GM19043 (cell line): ENCODE results near the gene TRIM2.

ENCODE experiments used
- ATAC-seq: cut with Tn5 transposase; IDR thresholded peaks from one replicate; pipeline ENCODE4 v1.9.1; 2021; ENCODE audit warnings: low read depth; ENCODE audit not compliant: unreplicated experiment

TRIM2 gene

DNA sequence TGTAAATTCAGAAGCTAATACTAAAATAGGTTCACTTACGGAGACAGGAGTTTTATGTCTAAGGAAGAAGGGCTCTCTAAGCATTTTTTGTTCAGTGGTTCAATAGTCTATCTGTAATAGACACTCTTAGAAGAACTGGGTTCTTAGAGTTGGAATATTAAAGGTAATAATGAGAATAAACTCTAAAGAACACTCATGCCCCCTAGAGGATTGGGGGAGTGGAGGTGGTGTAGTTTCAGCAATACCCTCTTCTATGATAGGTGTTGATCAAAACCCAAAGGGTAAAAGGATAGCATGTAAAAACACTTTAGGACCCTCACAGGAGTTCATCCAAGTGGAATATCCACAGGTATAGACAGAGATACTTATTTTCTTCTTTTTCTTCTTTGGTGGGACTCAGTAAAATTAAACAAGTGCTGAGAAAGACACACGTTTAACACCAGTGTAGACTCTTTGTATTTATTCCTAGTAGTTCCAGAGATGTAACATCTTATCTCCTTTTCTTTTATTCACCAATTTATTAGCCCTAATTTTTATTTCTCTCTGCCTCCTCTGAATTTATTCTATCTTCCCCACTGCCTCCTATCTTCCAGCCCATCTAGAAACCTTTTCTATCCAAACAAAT is 114.6 kb downstream of the TRIM2 start:
- ATAC-seq = peak; percentile 66

DNA sequence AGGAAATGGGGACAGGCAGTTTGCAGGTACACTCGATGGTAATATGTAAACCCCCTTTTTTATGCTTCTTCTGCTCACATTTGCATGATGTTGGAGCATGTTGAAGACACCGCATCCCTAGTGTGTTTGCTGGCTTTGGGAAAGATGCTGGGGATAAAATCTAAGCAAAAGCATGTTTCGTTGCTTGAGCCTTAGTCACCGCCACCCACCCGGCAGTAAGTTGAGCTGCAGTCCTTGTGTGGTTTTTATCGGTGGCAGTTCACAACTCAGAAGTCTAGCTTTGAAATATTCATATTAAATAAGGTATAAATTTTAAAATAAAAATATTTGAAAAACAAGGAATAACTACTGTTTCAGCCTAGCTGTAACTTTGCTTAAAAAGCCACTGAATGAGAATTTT is 118.5 kb downstream of the TRIM2 start:
- ATAC-seq = no peak

- ATAC-seq = no peak
Measured at GRCh38 chr4:153324046-153324445, 119.8 kb downstream of the TRIM2 start.

- no peak for ATAC-seq
Measured at GRCh38 chr4:153325558-153325957, 121.3 kb downstream of the TRIM2 start.

DNA sequence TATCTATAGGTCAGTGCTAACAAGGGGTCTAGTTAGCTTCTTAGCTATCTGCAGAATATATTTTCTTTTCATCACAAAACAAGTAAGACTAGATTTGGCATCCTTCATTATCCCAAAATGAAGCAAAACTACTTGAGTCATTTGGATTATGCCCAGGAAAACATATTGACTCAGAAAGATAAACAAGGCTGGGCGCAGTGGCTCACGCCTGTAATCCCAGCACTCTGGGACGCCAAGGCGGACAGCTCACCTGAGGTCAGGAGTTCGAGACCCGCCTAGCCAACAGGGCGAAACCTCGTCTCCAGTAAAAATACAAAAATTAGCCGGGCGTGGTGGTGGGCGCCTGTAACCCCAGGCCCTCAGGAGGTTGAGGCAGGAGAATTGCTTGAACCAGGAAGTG is 122.3 kb downstream of the TRIM2 start:
- ATAC-seq = no peak

- ATAC-seq = no peak
Measured at GRCh38 chr4:153327247-153327646, 123.0 kb downstream of the TRIM2 start.

GRCh38 chr4:153332936-153333335 is 128.7 kb downstream of the TRIM2 start:
- no peak for ATAC-seq

- no peak for ATAC-seq
Measured at GRCh38 chr4:153333874-153334273, 129.6 kb downstream of the TRIM2 start.

DNA sequence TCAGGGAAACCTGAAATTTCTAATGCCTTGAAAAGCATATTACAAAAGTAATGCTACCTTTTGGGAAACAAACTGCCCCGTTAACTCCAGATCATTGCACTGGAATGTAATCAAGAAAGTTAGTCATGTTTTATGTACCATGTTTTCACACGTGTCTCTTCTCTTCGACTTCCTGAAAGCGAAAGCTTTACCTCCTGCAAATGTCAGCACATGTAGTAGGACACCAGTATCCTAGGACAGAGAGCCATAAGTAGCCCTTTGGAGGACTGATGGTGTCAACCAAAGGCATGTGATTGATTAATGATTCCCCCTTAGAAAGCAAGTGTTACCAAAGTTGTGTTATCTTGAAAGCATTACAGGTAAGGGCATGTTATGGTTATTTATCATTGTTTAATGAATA is 131.4 kb downstream of the TRIM2 start:
- ATAC-seq = no peak

DNA sequence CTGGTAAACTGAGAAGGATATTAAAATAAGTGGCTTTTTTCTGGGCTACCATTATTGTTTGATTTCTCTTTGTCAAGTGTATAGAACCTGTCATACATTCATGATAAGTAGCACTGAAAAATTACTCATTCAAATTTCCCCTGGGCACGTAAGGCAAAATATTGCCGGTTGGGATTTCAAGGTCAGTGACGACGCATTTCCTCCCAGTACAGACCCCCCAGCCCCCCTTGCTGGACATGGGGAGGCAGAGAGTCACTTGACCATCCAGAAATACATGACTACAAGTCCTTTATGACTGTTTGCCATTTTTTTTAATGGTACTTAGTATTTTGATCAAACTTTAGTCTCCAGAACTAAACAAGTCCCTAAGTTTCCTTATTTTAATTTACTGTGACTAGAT is 133.4 kb downstream of the TRIM2 start:
- no peak for ATAC-seq

GRCh38 chr4:153341575-153342090 is 137.4 kb downstream of the TRIM2 start:
- no peak for ATAC-seq

GRCh38 chr4:153342751-153343552 is 138.7 kb downstream of the TRIM2 start:
- ATAC-seq = no peak

DNA sequence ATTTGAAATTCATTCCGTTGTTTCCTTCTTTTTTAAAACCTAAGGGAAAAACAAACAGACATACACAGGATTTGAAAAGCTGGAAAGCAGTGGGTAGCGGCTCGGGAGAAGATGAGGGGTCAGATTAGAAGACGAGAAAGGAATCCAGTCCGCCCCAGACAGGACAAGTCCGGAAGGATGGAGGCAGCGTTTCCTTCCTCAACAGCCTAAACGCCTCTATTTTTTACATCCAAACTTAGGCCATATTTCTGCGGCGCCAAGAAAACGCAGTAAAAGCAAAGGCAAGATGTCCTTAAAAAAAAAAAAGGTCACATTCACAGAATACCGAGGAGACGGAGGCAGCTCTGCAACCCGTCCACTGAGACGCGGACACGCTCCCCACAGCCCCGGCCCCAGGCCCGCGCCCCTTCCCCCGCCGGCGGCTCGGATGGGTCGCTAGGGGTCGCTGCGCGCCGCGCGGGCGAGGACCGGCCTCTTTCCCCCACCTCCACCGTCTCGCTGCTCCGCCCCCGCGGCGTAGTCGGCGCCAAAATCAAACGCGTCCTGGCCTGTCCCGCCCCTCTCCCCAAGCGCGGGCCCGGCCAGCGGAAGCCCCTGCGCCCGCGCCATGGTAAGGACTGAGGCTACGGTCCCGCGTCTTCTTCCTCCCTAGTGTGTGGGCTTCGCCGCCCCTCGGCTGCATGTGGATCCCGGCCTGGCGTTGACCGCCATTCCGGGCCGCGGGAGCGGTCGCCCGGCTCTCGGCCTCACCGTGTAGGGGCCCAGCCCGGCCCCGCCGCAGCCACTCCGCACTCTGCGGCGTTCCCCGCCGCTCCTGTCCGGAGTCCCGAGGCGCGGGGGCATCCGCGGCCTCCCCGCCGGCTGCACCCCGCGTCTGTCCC is 140.1 kb downstream of the TRIM2 start, which contains the start of gene MND1:
MND1 (plus strand) TSS at position 558 of the 881 bp plus-strand sequence; CDS start at position 608, 50 bp downstream.
- peak; percentile 72 for ATAC-seq

- peak; percentile 40 for ATAC-seq
Measured at GRCh38 chr4:153345012-153345981, 141.1 kb downstream of the TRIM2 start.

DNA sequence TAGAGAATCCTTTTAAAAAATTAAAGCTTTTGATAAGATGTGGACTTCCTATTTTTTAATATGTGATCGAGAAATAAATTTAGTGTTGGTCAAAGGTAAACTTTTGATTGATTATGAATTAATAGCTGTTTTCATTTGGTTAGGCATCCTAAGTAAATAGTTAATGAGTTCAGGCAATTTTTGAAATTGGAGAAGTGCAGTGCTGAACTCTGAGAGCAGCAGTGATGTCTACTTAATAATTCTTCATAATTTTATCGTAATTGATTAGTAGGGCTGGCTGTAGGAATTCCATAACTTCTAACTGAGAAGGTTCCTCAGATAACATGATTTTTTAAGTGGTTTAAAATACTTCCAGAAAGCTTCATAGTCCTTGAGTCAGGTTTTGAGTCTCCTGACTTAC is 141.8 kb downstream of the TRIM2 start:
- ATAC-seq = no peak

GRCh38 chr4:153346563-153346962 is 142.3 kb downstream of the TRIM2 start:
- ATAC-seq = no peak

DNA sequence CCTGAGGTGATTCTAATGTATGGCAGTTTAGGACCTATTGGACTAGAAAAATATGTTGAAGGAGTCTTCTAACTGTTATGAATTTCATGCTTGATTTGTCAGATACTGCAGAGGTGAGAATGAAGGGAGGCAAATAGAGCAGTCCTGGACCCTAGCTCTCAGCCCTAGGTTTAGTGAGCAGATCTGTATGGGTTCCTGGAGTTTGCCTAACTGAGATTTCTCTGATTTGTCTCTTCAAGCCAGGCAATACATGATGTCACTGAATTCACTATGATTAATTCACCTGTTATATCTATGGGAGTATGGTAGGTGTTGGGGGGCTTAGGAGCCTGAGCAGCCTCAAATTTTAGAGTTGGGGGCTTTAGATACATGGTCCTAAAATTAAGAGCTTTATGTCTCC is 142.9 kb downstream of the TRIM2 start:
- no peak for ATAC-seq

GRCh38 chr4:153348006-153348405 is 143.8 kb downstream of the TRIM2 start:
- no peak for ATAC-seq

GRCh38 chr4:153349206-153349805 is 145.1 kb downstream of the TRIM2 start:
- no peak for ATAC-seq
